ENCODE measurements around the gene CD47.

DNA sequence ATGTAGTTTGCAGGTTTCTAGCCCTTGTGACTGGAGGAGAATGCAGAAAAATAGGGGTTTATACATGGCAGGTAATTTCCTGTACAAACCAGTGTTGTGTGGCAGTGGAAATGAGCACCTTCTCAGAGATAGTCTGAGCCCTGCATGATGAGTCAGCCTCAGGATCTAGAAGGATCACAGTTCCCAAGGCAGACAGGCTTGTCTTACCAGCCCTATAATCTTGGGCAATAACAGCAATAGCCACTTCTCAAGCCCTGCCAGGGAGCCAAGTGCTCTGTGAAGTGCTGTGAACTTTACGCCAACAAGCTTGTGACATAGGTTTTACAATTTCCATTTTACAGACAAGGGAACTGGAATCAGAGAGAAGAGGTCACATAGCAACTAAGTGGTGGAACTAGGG lies 89.4 kb downstream of the CD47 start:
- TF ChIP-seq, protein P1, sequence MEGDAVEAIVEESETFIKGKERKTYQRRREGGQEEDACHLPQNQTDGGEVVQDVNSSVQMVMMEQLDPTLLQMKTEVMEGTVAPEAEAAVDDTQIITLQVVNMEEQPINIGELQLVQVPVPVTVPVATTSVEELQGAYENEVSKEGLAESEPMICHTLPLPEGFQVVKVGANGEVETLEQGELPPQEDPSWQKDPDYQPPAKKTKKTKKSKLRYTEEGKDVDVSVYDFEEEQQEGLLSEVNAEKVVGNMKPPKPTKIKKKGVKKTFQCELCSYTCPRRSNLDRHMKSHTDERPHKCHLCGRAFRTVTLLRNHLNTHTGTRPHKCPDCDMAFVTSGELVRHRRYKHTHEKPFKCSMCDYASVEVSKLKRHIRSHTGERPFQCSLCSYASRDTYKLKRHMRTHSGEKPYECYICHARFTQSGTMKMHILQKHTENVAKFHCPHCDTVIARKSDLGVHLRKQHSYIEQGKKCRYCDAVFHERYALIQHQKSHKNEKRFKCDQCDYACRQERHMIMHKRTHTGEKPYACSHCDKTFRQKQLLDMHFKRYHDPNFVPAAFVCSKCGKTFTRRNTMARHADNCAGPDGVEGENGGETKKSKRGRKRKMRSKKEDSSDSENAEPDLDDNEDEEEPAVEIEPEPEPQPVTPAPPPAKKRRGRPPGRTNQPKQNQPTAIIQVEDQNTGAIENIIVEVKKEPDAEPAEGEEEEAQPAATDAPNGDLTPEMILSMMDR (IDR thresholded peaks at IDR 0.05) = no peak
- no peak for TF ChIP-seq ZFX (IDR thresholded peaks at IDR 0.05; ENCODE audit: borderline replicate concordance)

Measured in 22Rv1 (cell line).